ENCODE data around the gene CIC. TPM values are rescaled to one million over a fixed set of nuclear protein-coding genes. Genes with fewer than 3 reads are reported as not detected.

CIC gene
- total and polyA plus RNA-seq, 10 of the 15 experiments (the other 5 are each of a cell fraction or from before 2014, with no cell fraction given), result 0.18 to 50.6 (median 7.1) TPM

DNA sequence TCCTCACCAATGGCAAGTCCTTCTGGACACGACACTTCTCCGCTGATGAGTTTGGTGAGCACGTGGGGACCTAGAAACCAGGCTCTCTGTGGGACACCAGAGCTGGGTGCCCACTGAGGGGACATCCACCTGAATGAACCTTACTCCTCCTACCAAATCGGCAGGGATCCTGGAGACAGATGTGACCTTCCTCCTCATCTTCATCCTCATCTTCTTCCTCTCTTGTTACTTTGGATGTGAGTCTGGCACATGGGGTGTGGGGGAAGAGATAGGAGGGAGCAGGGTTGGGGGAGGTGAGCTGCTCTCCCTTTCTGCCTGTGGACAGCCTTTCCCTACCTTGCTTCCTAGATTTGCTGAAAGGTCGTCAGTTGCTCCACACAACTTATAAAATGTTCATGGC lies 46.0 kb downstream of the CIC start:
- POLR2A ChIA-PET, result no interaction called here
- H3K4me2 ChIP-seq (ENCODE audit: control insufficient read depth, insufficient read depth), result no peak overlapping the region
- no TSS peak for BruUV-seq (replicated peaks)
- H3K4me1 ChIP-seq (ENCODE audit: control insufficient read depth, insufficient read depth, low read length), result peaks cover 9% of the 10 kb centered on the region
- intact Hi-C loops (cut with micrococcal nuclease; ENCODE audit: unreplicated experiment) (no loop called here), in situ Hi-C loops (cut with MboI) (no loop called here)
- no peaks in the 10 kb centered on the region for H3K9me3 ChIP-seq (replicated peaks; ENCODE audit: control insufficient read depth, insufficient read depth, low read length)
- H3K4me3 ChIP-seq, result no peak overlapping the region
- H4K20me1 ChIP-seq (ENCODE audit: control insufficient read depth, insufficient read depth), result no peaks in the 10 kb centered on the region
- no peak overlapping the region for H3K9ac ChIP-seq (ENCODE audit: control insufficient read depth, insufficient read depth, low read length)
- CTCF ChIA-PET, result interaction anchor here (2.0 to 2.4 kb wide), 2 partner anchors 15 to 19 kb away, joined by 5 to 8 read pairs; no protein-coding TSS in a partner anchor
- H3K27ac ChIP-seq (ENCODE audit: control insufficient read depth, insufficient read depth), result no peak overlapping the region
- FAIRE-seq, result no peak
- no peaks in the 10 kb centered on the region for H3K36me3 ChIP-seq (ENCODE audit: control insufficient read depth in 2 of 2, insufficient read depth in 2 of 2, low read length in 1 of 2)
- DNase-seq (ENCODE audit: low read depth, low spot score), result no peak
- H2AFZ ChIP-seq (ENCODE audit: control insufficient read depth, low read depth, low read length), result no peak overlapping the region
- 45% methylated on average over 5 of the region's 5 CpGs for WGBS (ENCODE audit: insufficient coverage, insufficient replicate concordance, low lambda C conversion rate, missing lambda C conversion rate)
- no peak for TF ChIP-seq TBL1XR1 (IDR thresholded peaks at IDR 0.05; ENCODE audit: low read depth, low read length)
- TF ChIP-seq ZZZ3 (IDR thresholded peaks at IDR 0.05; ENCODE audit: control insufficient read depth, insufficient read length, low read depth), result no peak
- no peak for TF ChIP-seq CHD1 (IDR thresholded peaks at IDR 0.05; ENCODE audit: low read depth, low read length)
- TF ChIP-seq, protein P1, sequence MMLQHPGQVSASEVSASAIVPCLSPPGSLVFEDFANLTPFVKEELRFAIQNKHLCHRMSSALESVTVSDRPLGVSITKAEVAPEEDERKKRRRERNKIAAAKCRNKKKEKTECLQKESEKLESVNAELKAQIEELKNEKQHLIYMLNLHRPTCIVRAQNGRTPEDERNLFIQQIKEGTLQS (IDR thresholded peaks at IDR 0.05; ENCODE audit: borderline replicate concordance, extremely low read depth, low read depth, low read length), result no peak
- TF ChIP-seq, protein P2, sequence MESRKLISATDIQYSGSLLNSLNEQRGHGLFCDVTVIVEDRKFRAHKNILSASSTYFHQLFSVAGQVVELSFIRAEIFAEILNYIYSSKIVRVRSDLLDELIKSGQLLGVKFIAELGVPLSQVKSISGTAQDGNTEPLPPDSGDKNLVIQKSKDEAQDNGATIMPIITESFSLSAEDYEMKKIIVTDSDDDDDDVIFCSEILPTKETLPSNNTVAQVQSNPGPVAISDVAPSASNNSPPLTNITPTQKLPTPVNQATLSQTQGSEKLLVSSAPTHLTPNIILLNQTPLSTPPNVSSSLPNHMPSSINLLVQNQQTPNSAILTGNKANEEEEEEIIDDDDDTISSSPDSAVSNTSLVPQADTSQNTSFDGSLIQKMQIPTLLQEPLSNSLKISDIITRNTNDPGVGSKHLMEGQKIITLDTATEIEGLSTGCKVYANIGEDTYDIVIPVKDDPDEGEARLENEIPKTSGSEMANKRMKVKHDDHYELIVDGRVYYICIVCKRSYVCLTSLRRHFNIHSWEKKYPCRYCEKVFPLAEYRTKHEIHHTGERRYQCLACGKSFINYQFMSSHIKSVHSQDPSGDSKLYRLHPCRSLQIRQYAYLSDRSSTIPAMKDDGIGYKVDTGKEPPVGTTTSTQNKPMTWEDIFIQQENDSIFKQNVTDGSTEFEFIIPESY (IDR thresholded peaks at IDR 0.05), result no peak
- TF ChIP-seq ZSCAN29 (IDR thresholded peaks at IDR 0.05), result no peak
- no peak for TF ChIP-seq IRF4 (IDR thresholded peaks at IDR 0.05; ENCODE audit: low read depth, low read length)
- TF ChIP-seq, protein P3, sequence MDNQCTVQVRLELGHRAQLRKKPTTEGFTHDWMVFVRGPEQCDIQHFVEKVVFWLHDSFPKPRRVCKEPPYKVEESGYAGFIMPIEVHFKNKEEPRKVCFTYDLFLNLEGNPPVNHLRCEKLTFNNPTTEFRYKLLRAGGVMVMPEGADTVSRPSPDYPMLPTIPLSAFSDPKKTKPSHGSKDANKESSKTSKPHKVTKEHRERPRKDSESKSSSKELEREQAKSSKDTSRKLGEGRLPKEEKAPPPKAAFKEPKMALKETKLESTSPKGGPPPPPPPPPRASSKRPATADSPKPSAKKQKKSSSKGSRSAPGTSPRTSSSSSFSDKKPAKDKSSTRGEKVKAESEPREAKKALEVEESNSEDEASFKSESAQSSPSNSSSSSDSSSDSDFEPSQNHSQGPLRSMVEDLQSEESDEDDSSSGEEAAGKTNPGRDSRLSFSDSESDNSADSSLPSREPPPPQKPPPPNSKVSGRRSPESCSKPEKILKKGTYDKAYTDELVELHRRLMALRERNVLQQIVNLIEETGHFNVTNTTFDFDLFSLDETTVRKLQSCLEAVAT (IDR thresholded peaks at IDR 0.05), result no peak
- no peak for TF ChIP-seq PML (IDR thresholded peaks at IDR 0.05; ENCODE audit: low read length)
- TF ChIP-seq NBN (IDR thresholded peaks at IDR 0.05), result no peak
- no peak for TF ChIP-seq EZH2 (IDR thresholded peaks at IDR 0.05; ENCODE audit: borderline replicate concordance, control insufficient read depth, low read depth, low read length)
- TF ChIP-seq PAX5 (IDR thresholded peaks at IDR 0.05; ENCODE audit: borderline replicate concordance, low read depth, low read length), result no peak
- TF ChIP-seq CBX5 (IDR thresholded peaks at IDR 0.05; ENCODE audit: low read depth), result no peak
- no peak for ATAC-seq
- H3K79me2 ChIP-seq (ENCODE audit: control insufficient read depth, insufficient read depth, low read length), result no peaks in the 10 kb centered on the region
- H3K27me3 ChIP-seq (replicated peaks in 1 of 2; ENCODE audit: control insufficient read depth in 2 of 2, insufficient read depth in 2 of 2, low read length in 1 of 2), result peaks cover 4 to 9% of the 10 kb centered on the region in 2 experiments; a peak in 3 of 4 replicates
- RAD21 ChIA-PET (ENCODE audit: unreplicated experiment), result interaction anchor here (0.6 kb wide), 1 partner anchor 1195 kb away, joined by 3 read pairs; no protein-coding TSS in a partner anchor
- SMC1A ChIA-PET (ENCODE audit: uncharacterized antibody, unreplicated experiment), result no interaction called here

All from GM12878 (cell line).